HCT116 (cell line): ENCODE data around the gene PDZD8. TPM values are rescaled to one million over a fixed set of nuclear protein-coding genes. Genes with fewer than 3 reads are reported as not detected.

Source experiments
- ATAC-seq: fragments of 200-7000 bp; cut with Tn5 transposase; 2 replicates; pipeline ENCODE4 v1.9.1; 2020; ENCODE audit warnings: mild to moderate bottlenecking, moderate library complexity
- BruUV-seq: library from RNA; stranded (reverse); fragments of 400-500 nt; replicated peaks from 2 replicates; lab custom pipeline; 2021; lab: Mats Ljungman, UMichigan
- CTCF ChIA-PET: fragments of 300-600 bp; sonication (Branson Sonifier 250); formaldehyde crosslinking; loops from one replicate; lab custom pipeline; 2021; ENCODE audit warnings: antibody characterized with exemption; lab: Charles Lee
- POLR2A ChIA-PET: fragments of 300-600, 350-600 bp; sonication (Branson Sonifier 250); formaldehyde crosslinking; loops from one replicate; lab custom pipeline; 2021; ENCODE audit warnings: antibody characterized with exemption; lab: Charles Lee
- RAD21 ChIA-PET, 2 experiments: fragments of 300-600 bp; sonication (Branson Sonifier 250); formaldehyde crosslinking; loops; one replicate each; lab custom pipeline; 2023; ENCODE audit warnings: low total read pairs in 2 of 2; ENCODE audit not compliant: uncharacterized antibody in 2 of 2, unreplicated experiment in 2 of 2, low non-redundant PET in 1 of 2; lab: Charles Lee
- DNase-seq: peaks from one replicate; pipeline ENCODE4 v3.0.0-alpha.2; 2010; ENCODE audit warnings: low read depth, low spot score
- H2AFZ ChIP-seq: fragments of 200-600 bp; shearing (Covaris generic), sonication (generic); 2 replicates; pipeline ENCODE4 v1.6.1; 2017; ENCODE audit warnings: low read depth, mixed run types, mixed read lengths, antibody characterized with exemption, low read length; ENCODE audit not compliant: poor library complexity, severe bottlenecking
- H3K27ac ChIP-seq: 2 replicates; pipeline ENCODE4 v1.5.1; 2012; ENCODE audit warnings: low read depth, low read length
- H3K27me3 ChIP-seq: fragments of 200-600 bp; sonication (generic); 2 replicates; pipeline ENCODE4 v1.6.1; 2016; ENCODE audit warnings: mixed run types, low read length, mixed read lengths; ENCODE audit not compliant: insufficient read depth
- H3K36me3 ChIP-seq, 2 experiments: fragments of 200-500 bp in 1 of 2; fragments of 200-600 bp in 1 of 2; sonication (Bioruptor generic) in 1 of 2; sonication (generic) in 1 of 2; 2 replicates each; pipeline versions ENCODE4 v1.5.1 to v1.6.1; 2014 to 2016; ENCODE audit warnings: low read length in 2 of 2, inconsistent platforms in 1 of 2, mixed read lengths in 1 of 2, mixed run types in 1 of 2; ENCODE audit not compliant: insufficient read depth in 2 of 2, control insufficient read depth in 1 of 2
- H3K4me1 ChIP-seq, 2 experiments: fragments of 200-600 bp in 1 of 2; sonication (generic) in 1 of 2; 2 replicates each; pipeline versions ENCODE4 v1.5.1 to v1.6.1; 2012 to 2017; ENCODE audit warnings: low read length in 2 of 2, inconsistent platforms in 1 of 2, mild to moderate bottlenecking in 1 of 2, mixed read lengths in 1 of 2, mixed run types in 1 of 2, moderate library complexity in 1 of 2; ENCODE audit not compliant: insufficient read depth in 2 of 2, control insufficient read depth in 1 of 2
- H3K4me2 ChIP-seq: fragments of 200-600 bp; sonication (generic); 2 replicates; pipeline ENCODE4 v1.6.1; 2017; ENCODE audit warnings: mixed run types, low read length, mixed read lengths
- H3K4me3 ChIP-seq, 2 experiments: fragments of 200-600 bp in 1 of 2; sonication (generic) in 1 of 2; replicated peaks in 1 of 2; 2 replicates each; pipeline ENCODE4 v1.5.1; 2011 to 2016; ENCODE audit warnings: low read length in 2 of 2, control low read depth in 1 of 2, low read depth in 1 of 2, mild to moderate bottlenecking in 1 of 2, mixed read lengths in 1 of 2, mixed run types in 1 of 2
- H3K79me2 ChIP-seq: fragments of 200-600 bp; sonication (generic); 2 replicates; pipeline ENCODE4 v1.6.1; 2017; ENCODE audit warnings: mild to moderate bottlenecking, mixed run types, low read length, moderate library complexity, mixed read lengths; ENCODE audit not compliant: insufficient read depth
- H3K9ac ChIP-seq: fragments of 200-600 bp; sonication (generic); 2 replicates; pipeline ENCODE4 v1.6.1; 2016; ENCODE audit warnings: low read length, mixed read lengths
- H3K9me2 ChIP-seq: fragments of 200-600 bp; sonication (generic), shearing (Covaris generic); 2 replicates; pipeline ENCODE4 v1.6.1; 2017; ENCODE audit warnings: mixed run types, mild to moderate bottlenecking, moderate library complexity; ENCODE audit not compliant: insufficient read depth
- H3K9me3 ChIP-seq, 2 experiments: fragments of 200-500 bp in 1 of 2; fragments of 200-600 bp in 1 of 2; sonication (Bioruptor generic) in 1 of 2; sonication (generic) in 1 of 2; 2 replicates each; pipeline ENCODE4 v1.6.1; 2014 to 2017; ENCODE audit warnings: low read length in 2 of 2, mixed read lengths in 2 of 2, inconsistent platforms in 1 of 2, low read depth in 1 of 2, mild to moderate bottlenecking in 1 of 2, mixed run types in 1 of 2, moderate library complexity in 1 of 2; ENCODE audit not compliant: control insufficient read depth in 1 of 2, insufficient read depth in 1 of 2
- H4K20me1 ChIP-seq: fragments of 200-600 bp; sonication (generic), shearing (Covaris generic); 2 replicates; pipeline ENCODE4 v1.6.1; 2017; ENCODE audit warnings: mixed run types, mild to moderate bottlenecking, moderate library complexity; ENCODE audit not compliant: insufficient read depth
- ATF3 ChIP-seq: IDR thresholded peaks from 2 replicates; pipeline ENCODE4 v1.6.1; 2012
- EGR1 ChIP-seq: IDR thresholded peaks from 2 replicates; pipeline ENCODE4 v1.6.1; 2012; ENCODE audit warnings: low read depth
- ELF1 ChIP-seq: IDR thresholded peaks from 2 replicates; pipeline ENCODE4 v1.6.1; 2012; ENCODE audit warnings: low read depth, borderline replicate concordance
- EZH2phosphoT487 ChIP-seq: fragments of 200-600 bp; IDR thresholded peaks from 2 replicates; pipeline ENCODE4 v1.6.1; 2018; ENCODE audit warnings: antibody characterized with exemption, borderline replicate concordance
- POLR2AphosphoS5 ChIP-seq: IDR thresholded peaks from 2 replicates; pipeline ENCODE4 v1.6.1; 2011; ENCODE audit warnings: mild to moderate bottlenecking, low read depth, low read length, moderate library complexity
- SP1 ChIP-seq: IDR thresholded peaks from 2 replicates; pipeline ENCODE4 v1.6.1; 2012; ENCODE audit warnings: low read depth
- SRF ChIP-seq: IDR thresholded peaks from 2 replicates; pipeline ENCODE4 v1.6.1; 2012; ENCODE audit warnings: low read depth
- TCF7L2 ChIP-seq: IDR thresholded peaks from 2 replicates; pipeline ENCODE4 v1.7.0; 2011; ENCODE audit warnings: borderline replicate concordance, inconsistent platforms; ENCODE audit not compliant: insufficient read depth, insufficient read length; ENCODE audit errors: extremely low read depth
- ZFX ChIP-seq: fragments of 450-650 bp; IDR thresholded peaks from 2 replicates; pipeline ENCODE4 v1.6.1; 2017
- ZNF274 ChIP-seq: fragments of 200-500 bp; sonication (Bioruptor generic); IDR thresholded peaks from 2 replicates; pipeline ENCODE4 v1.6.1; 2014; ENCODE audit warnings: mild to moderate bottlenecking, low read depth, low read length, inconsistent platforms
- intact Hi-C: fragments of 100-400 bp; cut with micrococcal nuclease; formaldehyde crosslinking; loops from 2 replicates; pipeline ENCODE4 v1.10.0; 2022
- total RNA-seq: library from RNA; stranded (reverse); gene quantifications from one replicate; pipeline ENCODE4 v1.2.1, GENCODE V29; 2021; ENCODE audit not compliant: unreplicated experiment
- TF ChIP-seq, protein P1 (sequence below): IDR thresholded peaks from 2 replicates; pipeline ENCODE4 v1.6.1; 2012

The PDZD8 gene
- total RNA-seq, 1 experiment from 2014 or later: 61.7 TPM

DNA sequence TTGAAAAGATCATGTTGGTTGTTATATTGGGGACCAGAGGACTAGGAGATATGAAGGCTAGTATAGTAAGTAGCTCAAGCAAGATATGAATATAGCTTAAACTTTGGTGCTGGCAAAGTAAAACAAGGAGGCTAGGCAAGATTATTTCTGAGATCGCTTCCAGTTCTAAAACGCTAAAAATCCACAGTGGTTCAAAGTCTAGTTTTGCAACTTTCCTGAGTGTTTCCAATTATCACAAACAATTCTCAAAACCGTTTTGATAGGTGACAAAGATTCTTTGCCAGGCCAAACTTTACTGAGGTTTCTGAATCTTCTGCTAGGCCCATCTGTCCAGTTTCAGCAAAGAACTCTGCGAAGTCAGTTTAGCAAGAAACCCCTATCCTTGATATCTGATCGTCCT lies 35.3 kb downstream of the PDZD8 start:
- POLR2A ChIA-PET: no interaction called here
- Histone ChIP-seq H3K79me2 (peaks cover 87% of the 10 kb centered on the region), H3K36me3 (peaks cover 0 to 5% of the 10 kb centered on the region in 2 experiments; a peak in 1 of 4 replicates), H2AFZ (no peak overlapping the region), H3K4me2 (no peak overlapping the region), H4K20me1 (peaks cover 9% of the 10 kb centered on the region; the same call in 1 of the 2 replicates), H3K9me3 (no peaks in the 10 kb centered on the region)
- ATAC-seq: no peak
- CTCF ChIA-PET: interaction anchor here (2.0 kb wide), 1 partner anchor 20 kb away, joined by 8 read pairs; no protein-coding TSS in a partner anchor
- RAD21 ChIA-PET: no interaction called here
- TF ChIP-seq EGR1: no peak
- TF ChIP-seq SRF: no peak
- TF ChIP-seq EZH2phosphoT487: no peak
- TF ChIP-seq ELF1: no peak
- TF ChIP-seq, all 23 proteins: peak for 0
- Histone ChIP-seq H3K9me2 (no peaks in the 10 kb centered on the region), H3K9ac (no peak overlapping the region), H3K27me3 (no peaks in the 10 kb centered on the region), H3K27ac (no peak overlapping the region), H3K4me3 (no peak overlapping the region), H3K4me1 (peaks cover 28 to 37% of the 10 kb centered on the region in 2 experiments)
- no peak for DNase-seq
- intact Hi-C loops: no loop called here
- TSS peak; percentile 10 for BruUV-seq

DNA sequence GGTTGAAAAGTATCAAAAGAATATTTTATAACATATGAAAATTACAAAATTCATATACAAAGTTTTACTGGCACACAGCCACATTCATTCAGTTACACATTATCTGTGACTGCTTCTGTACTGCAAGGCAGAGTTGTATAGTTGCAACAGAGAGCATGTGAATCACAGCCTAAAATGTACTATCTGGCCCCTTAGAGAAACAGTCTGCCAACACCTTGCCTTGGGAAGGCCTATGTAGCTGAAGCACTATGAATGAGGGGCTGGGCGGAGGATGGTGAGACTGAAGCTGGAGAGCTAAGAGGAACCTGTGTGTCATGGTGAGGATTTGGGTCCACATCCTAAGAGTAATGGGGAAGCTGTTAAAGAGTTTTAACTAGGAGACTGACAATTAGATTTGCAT lies 35.7 kb downstream of the PDZD8 start:
- Histone ChIP-seq H3K27me3 (no peaks in the 10 kb centered on the region), H3K36me3 (peaks cover 0 to 5% of the 10 kb centered on the region in 2 experiments; a peak in 1 of 4 replicates), H2AFZ (no peak overlapping the region), H4K20me1 (peaks cover 9% of the 10 kb centered on the region; the same call in 1 of the 2 replicates), H3K9ac (no peak overlapping the region), H3K9me3 (peaks cover 0 to 3% of the 10 kb centered on the region in 2 experiments; a peak in 1 of 4 replicates), H3K27ac (no peak overlapping the region), H3K4me2 (no peak overlapping the region), H3K4me1 (peaks cover 24 to 33% of the 10 kb centered on the region in 2 experiments), H3K4me3 (no peak overlapping the region), H3K9me2 (no peaks in the 10 kb centered on the region), H3K79me2 (peaks cover 87% of the 10 kb centered on the region)
- intact Hi-C loops: no loop called here
- ChIA-PET POLR2A (no interaction called here), CTCF (interaction anchor here (2.0 kb wide), 1 partner anchor 20 kb away, joined by 8 read pairs; no protein-coding TSS in a partner anchor), RAD21 (no interaction called here)
- DNase-seq (no peak), ATAC-seq (no peak)
- TF ChIP-seq ZNF274 (no peak), TCF7L2 (no peak), ZFX (no peak), ATF3 (no peak), POLR2AphosphoS5 (no peak), EGR1 (no peak), SP1 (no peak)
- TF ChIP-seq, protein P1, sequence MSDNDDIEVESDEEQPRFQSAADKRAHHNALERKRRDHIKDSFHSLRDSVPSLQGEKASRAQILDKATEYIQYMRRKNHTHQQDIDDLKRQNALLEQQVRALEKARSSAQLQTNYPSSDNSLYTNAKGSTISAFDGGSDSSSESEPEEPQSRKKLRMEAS: no peak
- no TSS peak for BruUV-seq
